ENCODE data around the gene KCNC1.

- TF ChIP-seq, protein P1, sequence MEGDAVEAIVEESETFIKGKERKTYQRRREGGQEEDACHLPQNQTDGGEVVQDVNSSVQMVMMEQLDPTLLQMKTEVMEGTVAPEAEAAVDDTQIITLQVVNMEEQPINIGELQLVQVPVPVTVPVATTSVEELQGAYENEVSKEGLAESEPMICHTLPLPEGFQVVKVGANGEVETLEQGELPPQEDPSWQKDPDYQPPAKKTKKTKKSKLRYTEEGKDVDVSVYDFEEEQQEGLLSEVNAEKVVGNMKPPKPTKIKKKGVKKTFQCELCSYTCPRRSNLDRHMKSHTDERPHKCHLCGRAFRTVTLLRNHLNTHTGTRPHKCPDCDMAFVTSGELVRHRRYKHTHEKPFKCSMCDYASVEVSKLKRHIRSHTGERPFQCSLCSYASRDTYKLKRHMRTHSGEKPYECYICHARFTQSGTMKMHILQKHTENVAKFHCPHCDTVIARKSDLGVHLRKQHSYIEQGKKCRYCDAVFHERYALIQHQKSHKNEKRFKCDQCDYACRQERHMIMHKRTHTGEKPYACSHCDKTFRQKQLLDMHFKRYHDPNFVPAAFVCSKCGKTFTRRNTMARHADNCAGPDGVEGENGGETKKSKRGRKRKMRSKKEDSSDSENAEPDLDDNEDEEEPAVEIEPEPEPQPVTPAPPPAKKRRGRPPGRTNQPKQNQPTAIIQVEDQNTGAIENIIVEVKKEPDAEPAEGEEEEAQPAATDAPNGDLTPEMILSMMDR (IDR thresholded peaks at IDR 0.05) = no peak
- TF ChIP-seq ZFX (IDR thresholded peaks at IDR 0.05; ENCODE audit: borderline replicate concordance) = no peak
Observed at GRCh38 chr11:17778956-17779860, 44.6 kb downstream of the KCNC1 start.
